Measurements from ENCODE around the gene MPND.

MPND gene

GRCh38 chr19:4385291-4386040 lies 42.1 kb downstream of the MPND start:
- no peak for DNase-seq

- no peak for DNase-seq
These were observed 42.9 kb downstream of the MPND start for GRCh38 chr19:4386041-4386782.

- DNase-seq: no peak
These were observed 45.1 kb downstream of the MPND start for GRCh38 chr19:4388337-4389063.

- DNase-seq: no peak
These were observed 45.7 kb downstream of the MPND start for GRCh38 chr19:4389064-4389375.

GRCh38 chr19:4389511-4390016 lies 46.2 kb downstream of the MPND start:
- no peak for DNase-seq

GRCh38 chr19:4390017-4390566 lies 46.7 kb downstream of the MPND start:
- no peak for DNase-seq

GRCh38 chr19:4390567-4391305 lies 47.4 kb downstream of the MPND start:
- DNase-seq: no peak

- DNase-seq: no peak
These were observed 47.9 kb downstream of the MPND start for GRCh38 chr19:4391306-4391693.

GRCh38 chr19:4391701-4392483 lies 48.5 kb downstream of the MPND start:
- DNase-seq: no peak

GRCh38 chr19:4393947-4394590 lies 50.7 kb downstream of the MPND start:
- no peak for DNase-seq

- no peak for DNase-seq
These were observed 53.8 kb downstream of the MPND start for GRCh38 chr19:4396949-4397783.

- DNase-seq: no peak
These were observed 56.4 kb downstream of the MPND start for GRCh38 chr19:4399812-4400134.

- DNase-seq: peak; percentile 94
These were observed 57.0 kb downstream of the MPND start, which contains the start of gene SH3GL1 for GRCh38 chr19:4400135-4400936. Gene SH3GL1 (minus strand): TSS chr19:4400547. CDS start chr19:4400368, 179 bp downstream.

GRCh38 chr19:4401769-4402170 lies 58.4 kb downstream of the MPND start:
- DNase-seq: no peak

- peak; percentile 100 for DNase-seq
These were observed 59.0 kb downstream of the MPND start, which contains the start of gene CHAF1A for GRCh38 chr19:4402171-4403004. Gene CHAF1A (plus strand): TSS chr19:4402640. CDS start chr19:4402763, 123 bp downstream.

- DNase-seq: no peak
These were observed 59.8 kb downstream of the MPND start for GRCh38 chr19:4403005-4403761.

- DNase-seq: no peak
These were observed 62.6 kb downstream of the MPND start for GRCh38 chr19:4405977-4406376.

- no peak for DNase-seq
These were observed 63.3 kb downstream of the MPND start for GRCh38 chr19:4406626-4407025.
